Adrenal gland (tissue), 5 donors: ENCODE measurements around the gene TGIF1.

Source experiments
- CTCF ChIP-seq, 6 experiments: fragments of 450-650 bp in 4 of 6; fragments of 200-600 bp in 2 of 6; sonication (generic) in 1 of 6; IDR thresholded peaks; 1 replicate in 5 of 6; 2 replicates in 1 of 6; pipeline versions ENCODE4 v1.5.1 to v1.8.0; 2016 to 2021; ENCODE audit warnings: antibody characterized with exemption in 6 of 6, mild to moderate bottlenecking in 2 of 6, moderate library complexity in 1 of 6
- POLR2A ChIP-seq, 2 donors: fragments of 450-650 bp; IDR thresholded peaks; one replicate each; pipeline ENCODE4 v1.6.1; 2017; ENCODE audit warnings: antibody characterized with exemption in 2 of 2, mild to moderate bottlenecking in 2 of 2, moderate library complexity in 1 of 2
- donor health status: DM: no; HTN: no; CAD: no.

GRCh38 chr18:3444954-3445353 lies 5.0 kb upstream of the TGIF1 start:
- TF ChIP-seq CTCF (IDR thresholded peaks at IDR 0.05) (no peak), POLR2A (IDR thresholded peaks at IDR 0.05) (no peak)
